HG03378 (cell line): ENCODE results near the gene LIN9.
A peak's percentile ranks its signal among the peaks of the same experiment; 100 is the strongest.
"Not testable (repeated sequence)": the region's sequence is repeated elsewhere in the genome, so short reads cannot be mapped to it uniquely, and the experiment has no call there.

Experiments
- ATAC-seq: cut with Tn5 transposase; IDR thresholded peaks from one replicate; pipeline ENCODE4 v1.9.1; 2021; ENCODE audit warnings: mild to moderate bottlenecking, moderate library complexity; ENCODE audit not compliant: unreplicated experiment

LIN9 gene

DNA sequence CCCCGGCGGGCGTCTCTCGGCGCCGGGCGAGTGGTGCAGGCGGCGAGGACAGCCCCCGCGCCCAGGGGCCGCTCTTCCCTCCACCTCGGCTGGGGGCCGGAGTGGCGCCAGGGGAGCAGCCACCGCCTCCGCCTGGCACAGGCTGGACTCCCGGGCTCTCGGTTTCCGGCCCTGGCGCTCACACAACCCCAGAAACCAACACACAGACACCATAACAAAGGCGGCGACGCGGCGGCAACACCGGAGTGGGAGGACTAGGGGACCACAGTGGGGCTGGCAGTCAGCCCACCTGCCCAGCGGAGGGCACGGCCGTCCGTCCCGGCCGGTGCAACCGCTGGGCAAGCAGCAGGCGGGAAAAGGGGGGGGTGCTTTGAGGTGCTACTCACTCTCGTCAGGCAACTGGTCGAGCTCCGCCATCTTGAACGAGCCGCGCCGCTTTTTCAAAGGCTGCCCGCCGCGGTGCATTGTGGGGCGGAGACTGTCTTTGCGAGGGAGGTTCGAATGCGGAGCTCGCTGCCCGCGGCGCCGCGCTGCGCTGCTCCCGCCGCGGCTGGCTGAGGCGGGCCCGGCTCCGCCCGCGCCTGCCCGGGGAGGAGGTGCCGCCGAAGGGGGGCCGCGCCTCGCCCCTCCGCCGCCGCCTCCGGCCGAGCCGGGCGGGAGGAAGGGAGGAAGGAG is at the start of gene LIN9:
LIN9 (minus strand) TSS at position 442 of the 675 bp plus-strand sequence; CDS start at position 417, 25 bp downstream.
- peak; percentile 68 for ATAC-seq

GRCh38 chr1:226357416-226357815 is 48.5 kb upstream of the LIN9 start:
- no peak for ATAC-seq

GRCh38 chr1:226355669-226356551 is 46.9 kb upstream of the LIN9 start:
- ATAC-seq: peak; percentile 33

- no peak for ATAC-seq
Observed at GRCh38 chr1:226355016-226355415, 46.1 kb upstream of the LIN9 start.

DNA sequence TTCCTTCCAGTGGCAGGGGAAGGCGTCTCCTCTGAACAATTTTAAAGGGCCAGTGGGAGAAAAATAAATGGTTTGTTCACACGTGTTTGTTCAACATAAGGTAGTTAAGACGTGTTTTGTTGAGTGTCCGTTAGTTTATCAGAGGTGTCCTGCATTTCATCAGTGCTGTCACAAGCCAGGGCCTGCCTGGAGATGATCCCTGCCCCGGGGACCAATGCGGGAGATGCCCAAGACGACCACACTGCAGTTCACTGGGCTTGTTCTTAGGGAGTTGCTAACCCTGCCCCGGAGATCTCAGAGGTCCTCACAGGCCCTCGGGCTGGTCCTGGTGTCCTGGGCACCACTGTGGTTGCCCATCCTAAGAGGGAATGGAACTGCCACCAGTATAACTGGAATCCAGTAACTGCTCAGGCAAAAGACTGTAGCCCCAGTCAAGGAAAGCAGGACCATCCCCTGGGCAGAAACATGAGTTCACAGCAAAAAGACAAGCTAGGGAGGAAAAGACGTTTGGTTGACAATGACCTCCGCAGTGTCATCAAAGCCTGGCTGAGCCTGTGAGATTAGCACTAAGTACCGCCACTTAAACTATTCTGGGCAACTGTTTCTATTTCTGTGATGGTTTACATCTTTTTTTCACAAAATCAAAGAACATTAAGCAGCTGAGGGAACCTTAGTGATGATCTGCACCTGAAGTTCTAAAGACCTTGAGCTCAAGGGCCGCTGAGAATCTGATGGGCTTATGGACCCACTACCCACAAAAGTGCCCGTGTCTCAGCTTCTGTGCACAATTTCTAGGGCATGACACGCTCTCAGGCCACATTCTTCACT is 44.9 kb upstream of the LIN9 start:
- no peak for ATAC-seq

DNA sequence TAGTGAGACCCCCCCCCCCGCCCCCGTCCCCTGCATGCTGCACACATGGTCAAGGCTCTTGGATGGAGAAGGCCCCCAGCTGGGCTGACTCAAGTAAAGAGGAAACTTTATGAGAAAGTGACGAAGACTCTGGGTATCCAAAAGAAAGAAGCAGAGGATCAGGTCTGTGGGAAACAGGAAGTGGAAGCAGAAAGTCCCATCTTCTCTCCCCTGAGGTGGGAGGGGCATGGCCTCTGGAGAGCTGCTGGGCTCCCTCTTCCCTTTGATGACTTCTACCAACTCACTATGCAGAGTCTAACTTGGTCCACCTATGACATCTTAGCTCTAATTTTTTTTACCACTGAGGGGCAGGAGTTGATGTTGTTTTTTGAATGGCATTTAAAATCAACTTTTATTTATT is 42.7 kb upstream of the LIN9 start:
- no peak for ATAC-seq

GRCh38 chr1:226350519-226350865 is 41.5 kb upstream of the LIN9 start:
- no peak for ATAC-seq

GRCh38 chr1:226349801-226350518 is 41.0 kb upstream of the LIN9 start:
- no peak for ATAC-seq

DNA sequence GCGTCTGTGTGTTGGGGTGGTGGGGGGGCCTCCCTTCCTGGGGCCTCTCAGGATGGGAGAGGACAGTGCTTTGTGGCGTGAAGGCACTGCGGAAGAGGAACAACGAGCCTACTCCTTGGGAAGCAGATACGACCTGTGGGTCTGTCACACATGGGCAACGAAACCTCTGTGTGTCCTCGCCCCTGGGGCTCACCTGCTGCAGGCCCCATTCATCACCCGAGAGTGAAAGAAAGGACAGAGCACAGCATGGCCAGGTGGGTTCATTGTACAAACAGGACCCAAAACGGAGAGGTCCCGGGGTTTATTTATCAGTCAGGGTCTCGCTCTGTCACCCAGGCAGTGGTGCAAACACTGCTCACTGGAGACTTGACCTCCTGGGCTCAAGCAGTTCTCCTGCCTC is 40.1 kb upstream of the LIN9 start:
- no peak for ATAC-seq

- no peak for ATAC-seq
Observed at GRCh38 chr1:226344441-226345259, 35.7 kb upstream of the LIN9 start.

DNA sequence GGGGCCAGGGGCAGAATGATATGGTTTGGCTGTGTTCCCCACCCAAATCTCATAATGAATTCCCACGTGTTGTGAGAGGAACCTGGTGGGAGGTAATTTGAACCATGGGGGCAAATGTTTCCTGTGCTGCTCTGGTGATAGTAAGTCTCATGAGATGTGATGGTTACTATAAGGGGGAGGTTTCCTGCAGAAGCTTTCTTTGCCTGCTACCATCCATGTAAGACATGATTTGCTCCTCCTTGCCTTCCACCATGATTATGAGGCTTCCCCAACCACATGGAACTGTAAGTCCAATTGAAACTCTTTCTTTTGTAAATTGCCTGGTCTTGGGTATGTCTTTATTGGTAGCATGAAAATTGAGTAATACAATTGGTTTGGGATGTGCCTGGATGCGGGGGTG is 33.7 kb upstream of the LIN9 start:
- no peak for ATAC-seq

GRCh38 chr1:226340111-226340510 is 31.1 kb upstream of the LIN9 start:
- not testable (repeated sequence) for ATAC-seq

DNA sequence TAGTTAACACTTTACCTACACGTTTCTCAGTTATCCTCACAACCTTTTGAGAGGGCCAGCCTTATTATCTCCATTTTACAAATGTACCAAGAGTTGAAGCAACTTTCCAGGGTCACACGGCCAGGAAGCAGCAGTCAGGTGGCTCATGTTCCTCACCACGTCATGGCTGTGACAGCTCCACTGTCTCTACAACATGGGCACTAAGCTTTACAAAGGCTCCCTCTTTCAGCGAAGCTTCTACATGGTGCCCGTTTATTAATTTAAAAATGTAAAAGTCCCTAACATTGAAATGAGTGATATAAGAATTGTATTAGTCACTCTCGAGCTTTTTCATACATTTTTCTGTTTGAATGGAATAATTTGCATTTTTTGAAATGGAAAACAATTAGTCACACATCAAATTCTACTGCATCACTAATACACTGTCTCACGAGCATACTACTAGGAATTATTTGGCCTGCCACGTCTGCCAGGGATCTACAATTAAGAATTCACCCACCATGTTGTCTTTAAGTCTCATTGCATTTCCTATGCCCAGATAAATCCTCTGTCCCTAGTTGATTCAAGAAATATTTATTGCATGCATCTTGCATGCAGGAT is 28.4 kb upstream of the LIN9 start:
- no peak for ATAC-seq

DNA sequence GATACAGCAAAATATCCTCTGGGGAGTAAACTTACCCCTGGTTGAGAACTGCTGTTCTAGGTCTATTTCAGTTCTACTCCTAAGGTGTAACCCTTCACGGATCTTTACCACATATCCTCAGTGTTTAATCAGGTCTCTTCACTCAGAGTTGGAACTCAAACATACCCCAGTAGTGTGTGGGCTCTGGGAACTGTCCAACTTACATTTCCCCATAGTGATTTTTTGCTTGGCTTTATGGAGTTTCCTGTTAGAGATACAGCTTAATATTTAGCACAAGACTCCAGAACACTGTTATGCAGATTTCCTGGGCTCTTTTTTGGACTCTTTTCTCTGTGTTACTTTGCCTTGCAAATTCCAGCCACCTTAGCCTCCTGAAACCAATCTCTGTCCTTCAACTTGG is 26.7 kb upstream of the LIN9 start:
- ATAC-seq: no peak

DNA sequence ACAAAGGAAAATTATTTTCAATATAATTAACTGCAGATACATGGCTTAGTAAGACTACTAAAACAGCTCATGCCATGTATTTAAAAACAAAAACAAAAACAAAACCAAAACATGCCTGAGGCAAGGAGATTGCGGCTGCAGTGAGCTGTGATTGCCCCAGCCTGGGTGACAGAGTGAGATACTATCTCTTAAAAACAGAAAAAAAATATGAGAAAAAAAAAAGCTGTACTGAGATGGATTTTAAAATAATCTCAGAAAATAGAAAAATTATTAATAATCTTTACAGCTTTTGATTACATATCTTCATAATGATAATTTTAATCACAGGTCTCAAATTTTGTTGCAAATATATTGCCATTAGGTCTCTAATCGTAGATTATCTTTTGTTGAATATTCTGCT is 24.0 kb upstream of the LIN9 start:
- no peak for ATAC-seq

DNA sequence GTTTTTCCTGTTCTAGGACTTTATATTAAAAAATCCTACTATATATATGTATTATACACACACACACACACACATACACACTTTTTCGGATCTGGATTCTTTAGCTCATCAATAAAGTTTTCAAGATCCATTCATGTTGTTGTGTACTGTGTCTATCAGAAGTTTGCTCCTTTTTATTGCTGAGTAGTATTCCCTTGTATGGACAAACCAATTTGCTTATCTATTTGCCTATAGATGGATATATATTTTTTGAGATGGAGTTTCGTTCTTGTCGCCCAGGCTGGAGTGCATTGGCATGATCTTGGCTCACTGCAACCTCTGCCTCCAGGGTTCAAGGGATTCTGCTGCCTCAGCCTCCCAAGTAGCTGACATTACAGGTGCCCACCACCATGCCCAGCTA is 20.3 kb upstream of the LIN9 start:
- no peak for ATAC-seq

DNA sequence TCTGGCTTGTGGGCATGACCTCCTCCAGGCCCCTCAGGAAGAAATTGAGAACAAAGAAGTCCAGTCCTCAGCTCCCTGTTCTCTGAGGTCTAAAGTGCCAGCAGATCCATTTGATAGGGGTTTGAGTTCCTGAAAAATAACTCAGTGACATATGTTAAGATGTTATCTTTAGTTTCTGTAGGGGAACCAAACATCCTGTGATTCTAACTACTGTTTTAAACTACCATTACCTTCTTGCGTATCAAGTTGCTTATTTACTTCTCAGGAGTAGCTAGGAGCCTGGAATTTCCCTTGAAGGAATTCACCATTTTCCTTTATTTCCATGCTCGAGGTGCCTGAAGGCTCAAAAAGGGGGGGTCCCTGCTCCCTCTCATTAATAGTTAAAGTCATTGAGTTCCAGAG is 18.8 kb upstream of the LIN9 start:
- ATAC-seq: no peak

DNA sequence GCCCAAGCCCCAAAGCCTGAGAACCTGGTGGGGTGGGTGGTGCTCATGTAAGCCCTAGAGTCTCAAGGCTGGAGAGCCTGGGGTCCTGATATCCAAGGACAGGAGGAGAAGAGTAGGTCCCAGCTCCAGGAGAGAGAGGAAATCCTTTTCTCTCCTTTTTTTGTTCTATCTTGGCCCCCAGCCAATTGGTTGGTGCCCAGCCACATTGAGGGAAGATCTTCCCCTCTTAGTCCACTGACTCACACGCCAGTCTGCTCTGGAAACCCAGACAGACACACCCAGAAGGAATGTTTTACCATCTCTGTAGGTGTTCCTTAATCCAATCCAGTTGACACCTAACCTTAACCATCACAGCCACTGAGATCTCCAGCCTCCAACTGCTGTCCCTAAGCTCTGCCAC is 16.2 kb upstream of the LIN9 start:
- no peak for ATAC-seq

GRCh38 chr1:226324479-226324878 is 15.5 kb upstream of the LIN9 start:
- ATAC-seq: no peak

GRCh38 chr1:226322986-226323385 is 14.0 kb upstream of the LIN9 start:
- no peak for ATAC-seq
